Stimulated activated CD4-positive, alpha-beta T cell treated with anti-CD3 and anti-CD28 coated beads, Interleukin-1b, Interleukin-23, amount 100 ng/mL, for 1 hour (primary cell): ENCODE results near the gene CLTC.
"Not testable (repeated sequence)": the region's sequence is repeated elsewhere in the genome, so short reads cannot be mapped to it uniquely, and the experiment has no call there.

Source experiments
- DNase-seq, 2 donors: peaks; one replicate each; pipeline ENCODE4 v3.0.0-alpha.2; 2020; ENCODE audit warnings: low read depth in 2 of 2

CLTC gene

GRCh38 chr17:59634632-59635541 lies 15.2 kb downstream of the CLTC start:
- DNase-seq, result no peak

DNA sequence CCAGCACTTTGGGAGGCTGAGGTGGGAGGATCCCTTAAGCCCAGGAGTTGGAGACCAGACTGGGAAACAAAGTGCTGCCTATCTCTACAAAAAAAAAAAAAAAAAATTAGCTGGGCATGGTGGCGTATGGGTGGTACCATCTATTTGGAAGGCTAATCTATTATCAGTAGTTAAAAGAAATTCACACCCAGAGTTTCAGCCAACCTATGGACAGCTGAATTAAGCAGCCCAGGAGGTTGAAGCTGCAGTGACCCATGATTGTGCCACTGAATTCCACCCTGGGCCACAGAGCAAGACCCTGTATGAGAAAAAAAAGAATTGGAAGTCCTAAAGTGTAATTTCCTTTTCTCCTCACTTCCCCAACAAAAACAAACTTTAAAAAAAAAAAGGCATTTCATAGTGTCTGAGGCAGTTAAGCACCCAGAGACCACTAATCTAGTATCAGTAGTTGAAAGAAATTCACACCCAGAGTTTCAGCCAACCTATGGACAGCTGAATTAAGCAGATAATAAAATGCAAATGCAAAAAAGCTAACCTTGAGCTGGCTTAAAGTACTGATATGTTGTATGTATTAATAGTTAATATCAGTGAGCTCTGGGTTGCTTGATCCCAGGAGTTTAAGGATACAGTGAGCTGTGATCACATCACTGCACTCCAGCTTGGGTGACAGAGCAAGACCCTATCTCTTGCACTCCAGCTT lies 18.1 kb downstream of the CLTC start:
- DNase-seq, result no peak

DNA sequence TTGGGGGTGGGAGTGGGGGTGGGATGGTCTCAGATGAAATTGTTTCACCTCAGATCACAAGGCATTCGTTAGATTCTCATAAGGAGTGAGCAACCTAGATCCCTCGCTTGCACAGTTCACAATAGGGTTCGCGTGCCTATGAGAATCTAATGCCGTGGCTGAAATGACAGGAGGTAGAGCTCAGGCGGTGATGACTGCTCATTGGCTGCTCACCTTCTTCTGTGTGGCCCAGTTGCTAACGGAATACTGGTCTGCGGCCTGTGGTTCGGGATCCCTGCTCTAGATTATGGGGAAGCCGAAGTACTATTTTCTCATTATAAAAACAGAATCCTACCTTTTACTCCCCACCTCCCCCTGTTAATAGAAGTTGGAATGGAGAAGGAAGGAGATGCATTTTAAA lies 18.9 kb downstream of the CLTC start:
- DNase-seq, result no peak

GRCh38 chr17:59641799-59642484 lies 22.2 kb downstream of the CLTC start:
- no peak for DNase-seq

GRCh38 chr17:59642565-59642964 lies 22.9 kb downstream of the CLTC start:
- DNase-seq, result no peak

- DNase-seq, result no peak
Measured at GRCh38 chr17:59643159-59644140, 23.8 kb downstream of the CLTC start.

GRCh38 chr17:59647288-59647687 lies 27.6 kb downstream of the CLTC start:
- DNase-seq, result no peak

- DNase-seq, result no peak
Measured at GRCh38 chr17:59649886-59650285, 30.2 kb downstream of the CLTC start.

DNA sequence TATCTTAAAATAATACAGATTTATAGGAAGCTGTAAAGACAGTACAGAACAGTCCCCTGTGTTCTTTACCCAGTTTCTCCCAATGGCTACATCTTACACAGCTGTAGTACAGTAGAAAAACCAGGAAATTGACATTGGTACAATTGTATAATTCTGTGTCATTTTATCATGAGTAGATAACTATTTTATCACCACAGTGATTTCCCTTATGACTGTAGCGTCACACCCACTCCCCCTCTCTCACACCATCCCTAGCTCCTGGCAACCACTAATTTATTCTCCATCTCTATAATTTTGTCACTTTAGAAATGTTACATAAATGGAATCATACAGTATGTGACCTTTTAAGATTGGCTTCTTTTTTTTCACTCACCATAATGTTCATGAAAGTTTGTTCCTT lies 30.9 kb downstream of the CLTC start:
- no peak for DNase-seq

GRCh38 chr17:59651346-59651745 lies 31.7 kb downstream of the CLTC start:
- DNase-seq, result no peak

- DNase-seq, result no peak
Measured at GRCh38 chr17:59652119-59652518, 32.4 kb downstream of the CLTC start.

DNA sequence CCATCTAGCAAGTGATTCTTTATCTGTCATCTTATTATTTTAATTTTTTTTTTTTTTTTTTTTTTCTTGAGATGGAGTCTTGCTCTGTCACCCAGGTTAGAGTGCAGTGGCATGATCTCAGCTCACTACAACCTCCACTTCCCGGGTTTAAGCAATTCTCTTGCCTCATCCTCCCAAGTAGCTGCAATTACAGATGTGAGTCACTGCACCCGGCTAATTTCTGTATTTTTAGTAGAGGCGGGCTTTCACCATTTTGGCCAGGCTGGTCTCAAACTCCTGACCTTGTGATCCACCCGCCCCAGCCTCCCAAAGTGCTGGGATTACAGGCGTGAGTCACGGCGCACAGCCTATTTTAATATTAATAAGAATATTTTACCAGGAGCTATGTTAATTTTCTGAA lies 36.9 kb downstream of the CLTC start:
- DNase-seq, result not testable (repeated sequence)

GRCh38 chr17:59666235-59666634 lies 46.5 kb downstream of the CLTC start:
- no peak for DNase-seq

- DNase-seq, result no peak
Measured at GRCh38 chr17:59668816-59669215, 49.1 kb downstream of the CLTC start.

- no peak for DNase-seq
Measured at GRCh38 chr17:59669411-59669810, 49.7 kb downstream of the CLTC start.

DNA sequence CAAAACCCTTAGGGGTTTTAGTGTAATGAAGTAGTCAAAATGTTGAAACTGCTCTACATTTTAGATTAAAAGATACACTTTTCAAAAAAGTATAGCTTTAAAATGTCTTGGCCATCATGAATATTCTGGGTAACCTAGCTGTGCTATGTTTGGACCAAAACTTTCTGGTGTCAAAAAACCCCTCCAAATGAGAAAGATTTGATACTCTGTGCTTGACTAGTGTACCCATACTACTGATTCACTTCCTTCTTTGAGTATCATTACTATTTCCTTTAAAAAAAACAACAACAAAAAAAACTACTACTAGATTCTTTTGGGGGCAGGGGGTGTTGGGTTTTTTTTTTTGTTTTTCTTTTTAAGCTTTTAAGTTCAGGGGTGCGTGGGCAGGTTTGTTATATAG lies 50.2 kb downstream of the CLTC start:
- DNase-seq, result no peak

- DNase-seq, result no peak
Measured at GRCh38 chr17:59671386-59671785, 51.7 kb downstream of the CLTC start.

DNA sequence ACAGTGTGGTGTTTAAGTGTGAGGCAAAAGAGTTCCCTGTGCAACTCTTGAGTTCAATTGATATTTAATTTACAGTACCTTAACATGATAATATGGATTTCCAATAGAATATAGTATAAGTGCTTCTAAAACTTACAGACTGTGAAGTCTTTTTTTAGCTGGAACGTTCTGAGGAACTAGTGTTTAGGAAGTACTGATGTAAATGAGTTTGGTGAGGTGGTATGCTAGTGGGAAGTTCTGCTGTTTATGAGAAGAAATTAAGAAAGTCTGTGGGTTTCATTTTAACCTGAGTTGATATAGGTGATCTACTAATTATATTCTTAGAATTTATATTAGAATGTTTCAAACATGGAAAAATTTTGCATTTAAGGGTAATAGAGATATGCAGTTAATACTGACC lies 55.5 kb downstream of the CLTC start:
- DNase-seq, result no peak

DNA sequence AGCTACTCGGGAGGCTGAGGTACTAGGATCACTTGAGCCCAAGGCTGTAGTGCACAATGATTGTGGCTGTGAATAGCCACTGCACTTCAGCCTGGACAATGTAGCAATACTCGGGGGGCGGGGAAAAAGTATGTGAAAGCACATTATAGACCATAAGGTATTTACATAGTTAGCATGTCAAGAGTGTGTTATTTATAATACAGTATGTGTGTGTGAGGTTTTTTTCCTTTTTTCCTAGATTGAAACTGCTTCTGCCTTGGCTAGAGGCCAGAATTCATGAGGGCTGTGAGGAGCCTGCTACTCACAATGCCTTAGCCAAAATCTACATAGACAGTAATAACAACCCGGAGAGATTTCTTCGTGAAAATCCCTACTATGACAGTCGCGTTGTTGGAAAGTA lies 57.0 kb downstream of the CLTC start:
- DNase-seq, result no peak

- no peak for DNase-seq
Measured at GRCh38 chr17:59678918-59679317, 59.2 kb downstream of the CLTC start.

GRCh38 chr17:59680314-59680713 lies 60.6 kb downstream of the CLTC start:
- DNase-seq, result no peak
